ENCODE results near the gene ASPM.
"Not testable (repeated sequence)": the region's sequence is repeated elsewhere in the genome, so short reads cannot be mapped to it uniquely, and the experiment has no call there.

The ASPM gene

GRCh38 chr1:197141575-197141974 lies 4.9 kb downstream of the ASPM start:
- no peak for DNase-seq

- DNase-seq = no peak
These were observed 6.3 kb downstream of the ASPM start for GRCh38 chr1:197140121-197140520.

GRCh38 chr1:197139169-197139568 lies 7.3 kb downstream of the ASPM start:
- no peak for DNase-seq

- no peak for DNase-seq
These were observed 9.1 kb downstream of the ASPM start for GRCh38 chr1:197137322-197137721.

- no peak for DNase-seq
These were observed 15.7 kb downstream of the ASPM start for GRCh38 chr1:197130677-197131304.

GRCh38 chr1:197129698-197130097 lies 16.8 kb downstream of the ASPM start:
- DNase-seq = no peak

GRCh38 chr1:197127246-197127912 lies 19.1 kb downstream of the ASPM start:
- DNase-seq = no peak

- no peak for DNase-seq
These were observed 19.8 kb downstream of the ASPM start for GRCh38 chr1:197126691-197127090.

- DNase-seq = no peak
These were observed 22.1 kb downstream of the ASPM start for GRCh38 chr1:197124376-197124775.

- DNase-seq = no peak
These were observed 30.3 kb downstream of the ASPM start for GRCh38 chr1:197116156-197116555.

GRCh38 chr1:197106869-197107268 lies 39.6 kb downstream of the ASPM start:
- no peak for DNase-seq

- no peak for DNase-seq
These were observed 43.2 kb downstream of the ASPM start for GRCh38 chr1:197103300-197103699.

GRCh38 chr1:197101978-197102377 lies 44.5 kb downstream of the ASPM start:
- no peak for DNase-seq

GRCh38 chr1:197100677-197101076 lies 45.8 kb downstream of the ASPM start:
- DNase-seq = no peak

- DNase-seq = no peak
These were observed 47.0 kb downstream of the ASPM start for GRCh38 chr1:197099444-197099843.

GRCh38 chr1:197096971-197097370 lies 49.5 kb downstream of the ASPM start:
- DNase-seq = not testable (repeated sequence)

- DNase-seq = no peak
These were observed 50.3 kb downstream of the ASPM start for GRCh38 chr1:197096137-197096536.

- no peak for DNase-seq
These were observed 53.1 kb downstream of the ASPM start for GRCh38 chr1:197093226-197093885.

- DNase-seq = no peak
These were observed 53.9 kb downstream of the ASPM start for GRCh38 chr1:197092491-197093023.

GRCh38 chr1:197083474-197083873 lies 63.0 kb downstream of the ASPM start:
- no peak for DNase-seq

- no peak for DNase-seq
These were observed 65.2 kb downstream of the ASPM start for GRCh38 chr1:197081117-197081753.

- DNase-seq = no peak
These were observed 66.1 kb downstream of the ASPM start for GRCh38 chr1:197080323-197080722.

GRCh38 chr1:197076585-197076984 lies 69.9 kb downstream of the ASPM start:
- DNase-seq = no peak

- no peak for DNase-seq
These were observed 72.5 kb downstream of the ASPM start for GRCh38 chr1:197073978-197074377.

All from SHP77 treated with DMSO at 0.1 percent for 48 hours (cell line).